Neural cell (in vitro differentiated cells): ENCODE results near the gene DPP3.

Experiments
- EZH2 ChIP-seq: fragments of 200-600, 300-800 bp; shearing (Covaris generic), sonication (generic); IDR thresholded peaks from 2 replicates; pipeline ENCODE4 v1.6.1; 2014; ENCODE audit warnings: antibody characterized with exemption, low read length, borderline replicate concordance, mild to moderate bottlenecking; ENCODE audit not compliant: insufficient read depth, poor library complexity, severe bottlenecking
- MXI1 ChIP-seq: fragments of 450-650 bp; conservative IDR thresholded peaks from 2 replicates; pipeline ENCODE4 v1.6.1; 2014; ENCODE audit warnings: antibody characterized with exemption, mild to moderate bottlenecking; ENCODE audit not compliant: poor library complexity, severe bottlenecking
- POLR2AphosphoS5 ChIP-seq: IDR thresholded peaks from 2 replicates; pipeline ENCODE4 v1.6.1; 2012
- TAF1 ChIP-seq: IDR thresholded peaks from 2 replicates; pipeline ENCODE4 v1.6.1; 2012; ENCODE audit warnings: low read depth
- TF ChIP-seq, protein P1 (sequence below): fragments of 450-650 bp; IDR thresholded peaks from 2 replicates; pipeline ENCODE4 v1.5.1; 2014; ENCODE audit warnings: antibody characterized with exemption, mild to moderate bottlenecking, moderate library complexity; ENCODE audit not compliant: poor library complexity, severe bottlenecking
- TF ChIP-seq, protein P2 (sequence below): IDR thresholded peaks from 2 replicates; pipeline ENCODE4 v1.6.1; 2012; ENCODE audit warnings: borderline replicate concordance

GRCh38 chr11:66475349-66476172 lies 4.7 kb upstream of the DPP3 start:
- TF ChIP-seq POLR2AphosphoS5, result no peak
- TF ChIP-seq, protein P1, sequence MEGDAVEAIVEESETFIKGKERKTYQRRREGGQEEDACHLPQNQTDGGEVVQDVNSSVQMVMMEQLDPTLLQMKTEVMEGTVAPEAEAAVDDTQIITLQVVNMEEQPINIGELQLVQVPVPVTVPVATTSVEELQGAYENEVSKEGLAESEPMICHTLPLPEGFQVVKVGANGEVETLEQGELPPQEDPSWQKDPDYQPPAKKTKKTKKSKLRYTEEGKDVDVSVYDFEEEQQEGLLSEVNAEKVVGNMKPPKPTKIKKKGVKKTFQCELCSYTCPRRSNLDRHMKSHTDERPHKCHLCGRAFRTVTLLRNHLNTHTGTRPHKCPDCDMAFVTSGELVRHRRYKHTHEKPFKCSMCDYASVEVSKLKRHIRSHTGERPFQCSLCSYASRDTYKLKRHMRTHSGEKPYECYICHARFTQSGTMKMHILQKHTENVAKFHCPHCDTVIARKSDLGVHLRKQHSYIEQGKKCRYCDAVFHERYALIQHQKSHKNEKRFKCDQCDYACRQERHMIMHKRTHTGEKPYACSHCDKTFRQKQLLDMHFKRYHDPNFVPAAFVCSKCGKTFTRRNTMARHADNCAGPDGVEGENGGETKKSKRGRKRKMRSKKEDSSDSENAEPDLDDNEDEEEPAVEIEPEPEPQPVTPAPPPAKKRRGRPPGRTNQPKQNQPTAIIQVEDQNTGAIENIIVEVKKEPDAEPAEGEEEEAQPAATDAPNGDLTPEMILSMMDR, result no peak
- TF ChIP-seq MXI1, result no peak
- no peak for TF ChIP-seq EZH2
- TF ChIP-seq TAF1, result no peak
- TF ChIP-seq, protein P2, sequence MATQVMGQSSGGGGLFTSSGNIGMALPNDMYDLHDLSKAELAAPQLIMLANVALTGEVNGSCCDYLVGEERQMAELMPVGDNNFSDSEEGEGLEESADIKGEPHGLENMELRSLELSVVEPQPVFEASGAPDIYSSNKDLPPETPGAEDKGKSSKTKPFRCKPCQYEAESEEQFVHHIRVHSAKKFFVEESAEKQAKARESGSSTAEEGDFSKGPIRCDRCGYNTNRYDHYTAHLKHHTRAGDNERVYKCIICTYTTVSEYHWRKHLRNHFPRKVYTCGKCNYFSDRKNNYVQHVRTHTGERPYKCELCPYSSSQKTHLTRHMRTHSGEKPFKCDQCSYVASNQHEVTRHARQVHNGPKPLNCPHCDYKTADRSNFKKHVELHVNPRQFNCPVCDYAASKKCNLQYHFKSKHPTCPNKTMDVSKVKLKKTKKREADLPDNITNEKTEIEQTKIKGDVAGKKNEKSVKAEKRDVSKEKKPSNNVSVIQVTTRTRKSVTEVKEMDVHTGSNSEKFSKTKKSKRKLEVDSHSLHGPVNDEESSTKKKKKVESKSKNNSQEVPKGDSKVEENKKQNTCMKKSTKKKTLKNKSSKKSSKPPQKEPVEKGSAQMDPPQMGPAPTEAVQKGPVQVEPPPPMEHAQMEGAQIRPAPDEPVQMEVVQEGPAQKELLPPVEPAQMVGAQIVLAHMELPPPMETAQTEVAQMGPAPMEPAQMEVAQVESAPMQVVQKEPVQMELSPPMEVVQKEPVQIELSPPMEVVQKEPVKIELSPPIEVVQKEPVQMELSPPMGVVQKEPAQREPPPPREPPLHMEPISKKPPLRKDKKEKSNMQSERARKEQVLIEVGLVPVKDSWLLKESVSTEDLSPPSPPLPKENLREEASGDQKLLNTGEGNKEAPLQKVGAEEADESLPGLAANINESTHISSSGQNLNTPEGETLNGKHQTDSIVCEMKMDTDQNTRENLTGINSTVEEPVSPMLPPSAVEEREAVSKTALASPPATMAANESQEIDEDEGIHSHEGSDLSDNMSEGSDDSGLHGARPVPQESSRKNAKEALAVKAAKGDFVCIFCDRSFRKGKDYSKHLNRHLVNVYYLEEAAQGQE, result no peak
